ENCODE measurements around the gene NUMBL. TPM values are rescaled to one million over a fixed set of nuclear protein-coding genes. Genes with fewer than 3 reads are reported as not detected.

The NUMBL gene
- total RNA-seq, 1 donor: 26.8 TPM

DNA sequence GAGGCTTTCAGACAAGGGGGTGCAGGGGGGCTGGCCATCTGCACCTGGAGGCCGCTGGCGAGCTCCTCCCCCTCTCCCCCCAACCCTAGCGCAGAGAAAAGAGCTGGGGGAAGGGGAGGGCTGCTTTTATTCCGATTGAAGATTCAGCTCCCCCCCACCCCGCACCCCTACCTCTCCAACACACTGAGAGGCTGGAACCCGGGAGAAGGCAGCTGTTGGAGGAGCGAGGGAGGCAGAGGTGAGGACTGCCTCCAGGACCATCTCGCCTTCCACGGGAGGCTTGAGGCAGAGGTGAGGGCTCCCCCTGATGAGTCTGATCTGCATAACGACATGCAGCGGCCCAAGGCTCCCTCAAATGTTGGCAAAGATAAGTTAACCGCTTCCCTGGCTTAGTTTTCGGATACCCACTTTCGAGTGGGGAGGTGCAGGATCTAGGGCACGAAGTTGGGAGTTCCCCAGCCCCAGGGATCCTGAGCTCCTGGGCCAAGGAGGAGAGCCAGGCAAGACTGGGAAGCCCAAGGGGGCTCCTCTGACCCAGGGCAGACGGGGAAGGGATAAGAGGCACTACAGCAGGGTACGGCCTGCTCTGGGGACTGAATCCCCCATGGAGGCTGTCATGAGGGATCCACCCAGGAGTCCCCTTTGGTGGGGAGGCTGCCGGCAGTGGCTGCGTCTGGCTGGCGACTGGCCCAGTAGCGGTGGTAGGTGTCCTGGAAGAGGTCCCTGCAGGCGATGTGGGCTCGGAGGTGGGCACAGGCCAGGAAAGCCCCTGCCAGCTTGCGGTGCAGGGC is 1.2 kb upstream of the NUMBL start:
- Histone ChIP-seq H2AFZ (ENCODE audit: low read length) (no peak overlapping the region), H3K4me3 (ENCODE audit: insufficient read depth, low read length) (peak overlapping the region; percentile 94), H4K20me1 (ENCODE audit: insufficient read depth, low read length) (peaks cover 28% of the 10 kb centered on the region), H3K4me2 (ENCODE audit: insufficient read depth, low read length) (peak overlapping the region; percentile 90), H3K79me2 (ENCODE audit: insufficient read depth, low read length) (peaks cover 34% of the 10 kb centered on the region), H3K36me3 (ENCODE audit: insufficient read depth, low read length) (peaks cover 22% of the 10 kb centered on the region), H3K27me3 (ENCODE audit: insufficient read depth, low read length) (no peaks in the 10 kb centered on the region), H3K9me3 (ENCODE audit: low read depth, low read length) (no peaks in the 10 kb centered on the region), H3K4me1 (ENCODE audit: insufficient read depth, low read length) (peaks cover 23% of the 10 kb centered on the region), H3K27ac (ENCODE audit: low read depth, low read length) (peak overlapping the region; percentile 78)
- TF ChIP-seq, protein P1, sequence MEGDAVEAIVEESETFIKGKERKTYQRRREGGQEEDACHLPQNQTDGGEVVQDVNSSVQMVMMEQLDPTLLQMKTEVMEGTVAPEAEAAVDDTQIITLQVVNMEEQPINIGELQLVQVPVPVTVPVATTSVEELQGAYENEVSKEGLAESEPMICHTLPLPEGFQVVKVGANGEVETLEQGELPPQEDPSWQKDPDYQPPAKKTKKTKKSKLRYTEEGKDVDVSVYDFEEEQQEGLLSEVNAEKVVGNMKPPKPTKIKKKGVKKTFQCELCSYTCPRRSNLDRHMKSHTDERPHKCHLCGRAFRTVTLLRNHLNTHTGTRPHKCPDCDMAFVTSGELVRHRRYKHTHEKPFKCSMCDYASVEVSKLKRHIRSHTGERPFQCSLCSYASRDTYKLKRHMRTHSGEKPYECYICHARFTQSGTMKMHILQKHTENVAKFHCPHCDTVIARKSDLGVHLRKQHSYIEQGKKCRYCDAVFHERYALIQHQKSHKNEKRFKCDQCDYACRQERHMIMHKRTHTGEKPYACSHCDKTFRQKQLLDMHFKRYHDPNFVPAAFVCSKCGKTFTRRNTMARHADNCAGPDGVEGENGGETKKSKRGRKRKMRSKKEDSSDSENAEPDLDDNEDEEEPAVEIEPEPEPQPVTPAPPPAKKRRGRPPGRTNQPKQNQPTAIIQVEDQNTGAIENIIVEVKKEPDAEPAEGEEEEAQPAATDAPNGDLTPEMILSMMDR (IDR thresholded peaks at IDR 0.05; ENCODE audit: extremely low read depth, low read depth, low read length): no peak
- DNase-seq (ENCODE audit: insufficient read length, low spot score, missing footprints): peak; percentile 77

DNA sequence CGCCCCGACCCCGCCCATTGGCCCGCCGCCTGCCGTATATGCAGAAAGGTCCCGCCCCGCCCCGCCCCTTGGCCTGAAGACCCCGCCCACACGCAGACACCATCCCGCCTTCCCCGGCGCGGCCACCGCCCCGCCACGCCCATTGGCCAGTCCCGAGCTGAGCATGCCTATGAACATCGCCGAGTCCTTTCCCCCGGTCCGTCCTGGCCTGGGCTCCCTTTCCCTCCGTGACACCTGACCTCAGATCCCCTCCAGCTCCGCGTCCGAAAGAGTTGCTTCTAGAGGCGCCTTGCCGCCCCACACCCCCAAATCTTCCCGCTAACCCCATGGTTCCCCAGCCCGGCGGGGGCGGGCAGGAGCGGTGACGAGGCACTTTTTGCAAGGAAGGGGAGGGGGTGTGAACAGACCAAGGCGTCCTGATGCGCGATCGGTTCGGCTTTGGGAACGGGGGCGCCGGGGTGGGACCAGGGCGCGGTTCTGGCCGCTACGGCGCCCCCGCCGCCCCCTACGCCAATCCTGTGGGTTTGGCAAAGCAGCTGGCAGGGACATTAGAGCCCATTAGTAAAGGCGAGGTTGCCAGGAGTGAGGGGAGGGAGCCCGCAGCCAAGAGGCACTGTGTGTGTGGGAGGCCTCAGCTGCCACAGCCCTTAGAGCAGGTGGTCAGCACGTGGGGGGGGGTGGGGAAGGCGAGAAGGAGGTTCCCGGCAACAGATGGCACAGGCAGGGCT is 406 bp upstream of the NUMBL start:
- Histone ChIP-seq H3K27ac (ENCODE audit: low read depth, low read length) (peak overlapping the region; percentile 78), H3K4me3 (ENCODE audit: insufficient read depth, low read length) (peak overlapping the region; percentile 94), H3K27me3 (ENCODE audit: insufficient read depth, low read length) (no peaks in the 10 kb centered on the region), H3K4me1 (ENCODE audit: insufficient read depth, low read length) (peaks cover 23% of the 10 kb centered on the region), H3K36me3 (ENCODE audit: insufficient read depth, low read length) (peaks cover 26% of the 10 kb centered on the region), H2AFZ (ENCODE audit: low read length) (peak overlapping the region; percentile 87), H3K9me3 (ENCODE audit: low read depth, low read length) (no peaks in the 10 kb centered on the region), H3K79me2 (ENCODE audit: insufficient read depth, low read length) (peaks cover 34% of the 10 kb centered on the region), H3K4me2 (ENCODE audit: insufficient read depth, low read length) (peak overlapping the region; percentile 95), H4K20me1 (ENCODE audit: insufficient read depth, low read length) (peaks cover 31% of the 10 kb centered on the region)
- DNase-seq (ENCODE audit: insufficient read length, low spot score, missing footprints): peak; percentile 99
- TF ChIP-seq, protein P1 (IDR thresholded peaks at IDR 0.05; ENCODE audit: extremely low read depth, low read depth, low read length): no peak

DNA sequence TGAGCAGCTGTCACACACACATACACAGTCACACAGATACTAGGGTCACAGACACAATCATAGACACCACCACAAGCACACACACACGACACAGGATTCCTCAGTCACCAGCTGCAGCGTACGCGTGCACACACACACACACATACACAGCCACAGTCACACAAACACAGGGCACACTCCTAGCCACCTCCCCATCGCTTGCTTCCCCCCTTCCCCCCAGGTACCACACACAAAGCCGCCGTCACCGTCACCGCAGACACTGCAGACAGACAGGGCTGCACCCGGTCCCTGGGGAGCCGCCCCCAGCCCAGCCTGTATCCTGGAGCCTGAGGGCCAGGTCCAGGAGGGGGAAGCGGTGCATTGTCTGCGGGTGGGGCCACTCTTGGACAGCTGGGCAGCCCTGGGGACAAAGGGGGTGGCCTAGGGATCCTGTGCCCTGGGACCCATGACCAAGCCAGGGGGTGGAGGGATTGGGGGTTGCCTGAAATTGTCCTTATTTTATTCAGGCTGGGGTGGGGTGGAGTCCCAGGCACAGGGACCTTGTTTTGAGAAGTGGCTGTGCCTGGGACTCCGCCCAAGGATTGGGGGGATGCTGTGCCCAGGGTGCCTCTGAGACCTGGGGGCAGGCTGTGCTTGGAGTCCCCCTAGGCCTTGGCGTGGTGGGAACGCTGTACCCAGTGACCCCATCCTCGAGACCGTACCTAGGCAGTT is 957 bp downstream of the NUMBL start:
- H4K20me1 ChIP-seq (ENCODE audit: insufficient read depth, low read length): peaks cover 44% of the 10 kb centered on the region
- TF ChIP-seq, protein P1 (IDR thresholded peaks at IDR 0.05; ENCODE audit: extremely low read depth, low read depth, low read length): no peak
- peaks cover 23% of the 10 kb centered on the region for H3K4me1 ChIP-seq (ENCODE audit: insufficient read depth, low read length)
- H3K4me2 ChIP-seq (ENCODE audit: insufficient read depth, low read length): peak overlapping the region; percentile 95
- H2AFZ ChIP-seq (ENCODE audit: low read length): peak overlapping the region; percentile 42
- peak overlapping the region; percentile 94 for H3K4me3 ChIP-seq (ENCODE audit: insufficient read depth, low read length)
- H3K9me3 ChIP-seq (ENCODE audit: low read depth, low read length): no peaks in the 10 kb centered on the region
- H3K36me3 ChIP-seq (ENCODE audit: insufficient read depth, low read length): peaks cover 30% of the 10 kb centered on the region
- DNase-seq (ENCODE audit: insufficient read length, low spot score, missing footprints): peak; percentile 77
- no peaks in the 10 kb centered on the region for H3K27me3 ChIP-seq (ENCODE audit: insufficient read depth, low read length)
- H3K27ac ChIP-seq (ENCODE audit: low read depth, low read length): peak overlapping the region; percentile 91
- peaks cover 41% of the 10 kb centered on the region for H3K79me2 ChIP-seq (ENCODE audit: insufficient read depth, low read length)

Measured in osteoblast (primary cell).